ENCODE measurements around the gene CDH4. TPM values are rescaled to one million over a fixed set of nuclear protein-coding genes. Genes with fewer than 3 reads are reported as not detected.

The CDH4 gene
- total RNA-seq, 2 experiments from 2014 or later = not detected

- Histone ChIP-seq H3K27ac (ENCODE audit: low read depth, low read length, poor library complexity, severe bottlenecking) (no peak overlapping the region), H3K4me2 (ENCODE audit: low read length) (no peak overlapping the region), H3K4me3 (ENCODE audit: low read depth, low read length, poor library complexity, severe bottlenecking) (no peak overlapping the region), H3K4me1 (ENCODE audit: insufficient read depth, low read length, poor library complexity, severe bottlenecking) (no peaks in the 10 kb centered on the region), H3K79me2 (ENCODE audit: insufficient read depth, low read depth, low read length) (no peaks in the 10 kb centered on the region), H2AFZ (ENCODE audit: low read length) (no peak overlapping the region), H4K20me1 (ENCODE audit: insufficient read depth, low read length) (no peaks in the 10 kb centered on the region), H3K9me2 (ENCODE audit: insufficient read depth, low read length) (no peaks in the 10 kb centered on the region), H3K36me3 (ENCODE audit: insufficient read depth, low read length) (no peaks in the 10 kb centered on the region), H3K9me3 (ENCODE audit: low read length) (no peaks in the 10 kb centered on the region)
- BruUV-seq (replicated peaks) = no TSS peak
- CTCF ChIA-PET (ENCODE audit: unreplicated experiment) = no interaction called here
- intact Hi-C loops (cut with micrococcal nuclease; ENCODE audit: unreplicated experiment) = no loop called here
- POLR2A ChIA-PET = no interaction called here
- peak; percentile 3 for DNase-seq (ENCODE audit: low spot score)
- no peak for TF ChIP-seq EZH2phosphoT487 (IDR thresholded peaks at IDR 0.05; ENCODE audit: borderline replicate concordance, low read depth, low read length)
- peak; percentile 60 for TF ChIP-seq CTCF (conservative IDR thresholded peaks at IDR 0.05; ENCODE audit: low read length)
These were observed 490.2 kb downstream of the CDH4 start for GRCh38 chr20:61742097-61742825.

- no peak overlapping the region for H3K4me2 ChIP-seq (ENCODE audit: low read length)
- TF ChIP-seq CTCF (conservative IDR thresholded peaks at IDR 0.05; ENCODE audit: low read length) (no peak), EZH2phosphoT487 (IDR thresholded peaks at IDR 0.05; ENCODE audit: borderline replicate concordance, low read depth, low read length) (no peak)
- POLR2A ChIA-PET = no interaction called here
- intact Hi-C loops (cut with micrococcal nuclease; ENCODE audit: unreplicated experiment) = no loop called here
- no peak for DNase-seq (ENCODE audit: low spot score)
- H3K79me2 ChIP-seq (ENCODE audit: insufficient read depth, low read depth, low read length) = no peaks in the 10 kb centered on the region
- no peak overlapping the region for H3K4me3 ChIP-seq (ENCODE audit: low read depth, low read length, poor library complexity, severe bottlenecking)
- H3K36me3 ChIP-seq (ENCODE audit: insufficient read depth, low read length) = no peaks in the 10 kb centered on the region
- no peaks in the 10 kb centered on the region for H3K9me2 ChIP-seq (ENCODE audit: insufficient read depth, low read length)
- no peak overlapping the region for H2AFZ ChIP-seq (ENCODE audit: low read length)
- no peaks in the 10 kb centered on the region for H4K20me1 ChIP-seq (ENCODE audit: insufficient read depth, low read length)
- no peaks in the 10 kb centered on the region for H3K9me3 ChIP-seq (ENCODE audit: low read length)
- CTCF ChIA-PET (ENCODE audit: unreplicated experiment) = no interaction called here
- BruUV-seq (replicated peaks) = no TSS peak
- H3K4me1 ChIP-seq (ENCODE audit: insufficient read depth, low read length, poor library complexity, severe bottlenecking) = no peaks in the 10 kb centered on the region
- H3K27ac ChIP-seq (ENCODE audit: low read depth, low read length, poor library complexity, severe bottlenecking) = no peak overlapping the region
These were observed 491.5 kb downstream of the CDH4 start for GRCh38 chr20:61743606-61744005.

- intact Hi-C loops (cut with micrococcal nuclease; ENCODE audit: unreplicated experiment) = no loop called here
- Histone ChIP-seq H3K79me2 (ENCODE audit: insufficient read depth, low read depth, low read length) (no peaks in the 10 kb centered on the region), H2AFZ (ENCODE audit: low read length) (no peak overlapping the region), H3K4me3 (ENCODE audit: low read depth, low read length, poor library complexity, severe bottlenecking) (no peak overlapping the region), H3K27ac (ENCODE audit: low read depth, low read length, poor library complexity, severe bottlenecking) (no peak overlapping the region), H3K36me3 (ENCODE audit: insufficient read depth, low read length) (no peaks in the 10 kb centered on the region), H3K4me2 (ENCODE audit: low read length) (no peak overlapping the region), H3K4me1 (ENCODE audit: insufficient read depth, low read length, poor library complexity, severe bottlenecking) (no peaks in the 10 kb centered on the region), H4K20me1 (ENCODE audit: insufficient read depth, low read length) (no peaks in the 10 kb centered on the region), H3K9me3 (ENCODE audit: low read length) (no peaks in the 10 kb centered on the region), H3K9me2 (ENCODE audit: insufficient read depth, low read length) (no peaks in the 10 kb centered on the region)
- no peak for TF ChIP-seq EZH2phosphoT487 (IDR thresholded peaks at IDR 0.05; ENCODE audit: borderline replicate concordance, low read depth, low read length)
- no peak for TF ChIP-seq CTCF (conservative IDR thresholded peaks at IDR 0.05; ENCODE audit: low read length)
- ChIA-PET POLR2A (no interaction called here), CTCF (ENCODE audit: unreplicated experiment) (interaction anchor here (0.5 kb wide), 1 partner anchor 142 kb away, joined by 3 read pairs; no protein-coding TSS in a partner anchor)
- BruUV-seq (replicated peaks) = no TSS peak
- DNase-seq (ENCODE audit: low spot score) = no peak
These were observed 492.8 kb downstream of the CDH4 start for GRCh38 chr20:61744691-61745396.

Measured in OCI-LY7 (cell line).